Osteoblast (primary cell): ENCODE measurements around the gene SHANK3. TPM values are rescaled to one million over a fixed set of nuclear protein-coding genes. Genes with fewer than 3 reads are reported as not detected.

Experiments used
- DNase-seq: peaks from one replicate; pipeline ENCODE4 v3.0.0; 2011; ENCODE audit warnings: low spot score, mixed read lengths; ENCODE audit not compliant: insufficient read length; ENCODE audit errors: missing footprints
- H2AFZ ChIP-seq: 2 replicates; pipeline ENCODE4 v1.6.0; 2011; ENCODE audit warnings: mild to moderate bottlenecking, low read length
- H3K27ac ChIP-seq: 2 replicates; pipeline ENCODE4 v1.5.1; 2011; ENCODE audit warnings: mild to moderate bottlenecking, low read depth, low read length, moderate library complexity
- H3K27me3 ChIP-seq: 2 replicates; pipeline ENCODE4 v1.6.0; 2012; ENCODE audit warnings: mild to moderate bottlenecking, control low read depth, inconsistent platforms, low read length, moderate library complexity; ENCODE audit not compliant: insufficient read depth
- H3K36me3 ChIP-seq: 2 replicates; pipeline ENCODE4 v1.5.1; 2011; ENCODE audit warnings: mild to moderate bottlenecking, low read length, control low read depth, moderate library complexity; ENCODE audit not compliant: insufficient read depth
- H3K4me1 ChIP-seq: 2 replicates; pipeline ENCODE4 v1.5.1; 2011; ENCODE audit warnings: mild to moderate bottlenecking, low read length, control low read depth, moderate library complexity; ENCODE audit not compliant: insufficient read depth
- H3K4me2 ChIP-seq: 2 replicates; pipeline ENCODE4 v1.6.0; 2011; ENCODE audit warnings: mild to moderate bottlenecking, low read length; ENCODE audit not compliant: insufficient read depth
- H3K4me3 ChIP-seq: fragments of 200-600 bp; sonication (generic); 3 replicates; pipeline ENCODE4 v1.5.1; 2012; ENCODE audit warnings: mild to moderate bottlenecking, low read length, inconsistent platforms; ENCODE audit not compliant: insufficient read depth
- H3K79me2 ChIP-seq: 2 replicates; pipeline ENCODE4 v1.6.0; 2012; ENCODE audit warnings: mild to moderate bottlenecking, low read length, control low read depth, inconsistent platforms; ENCODE audit not compliant: insufficient read depth
- H3K9me3 ChIP-seq: 2 replicates; pipeline ENCODE4 v1.5.1; 2011; ENCODE audit warnings: low read depth, low read length, control low read depth
- H4K20me1 ChIP-seq: 2 replicates; pipeline ENCODE4 v1.6.0; 2012; ENCODE audit warnings: mild to moderate bottlenecking, low read length, control low read depth; ENCODE audit not compliant: insufficient read depth
- CTCF ChIP-seq: IDR thresholded peaks from 2 replicates; pipeline ENCODE4 v1.5.1; 2011; ENCODE audit warnings: mild to moderate bottlenecking, low read depth, low read length, moderate library complexity; ENCODE audit errors: extremely low read depth
- total RNA-seq: library from RNA; depleted of rRNA; stranded (reverse); fragments of >200 nt; gene quantifications from 2 replicates; pipeline ENCODE4 v1.2.3, GENCODE V29; 2012

The SHANK3 gene
- total RNA-seq = 0.36 and 0.59 TPM in 2 replicates

- Histone ChIP-seq H3K4me2 (no peak within 1 kb of the TSS), H3K36me3 (no peaks in the 10 kb centered on the region), H3K4me3 (no peak within 1 kb of the TSS), H3K4me1 (no peaks in the 10 kb centered on the region), H3K79me2 (no peaks in the 10 kb centered on the region), H2AFZ (no peak within 1 kb of the TSS), H3K9me3 (no peaks in the 10 kb centered on the region), H4K20me1 (no peaks in the 10 kb centered on the region), H3K27ac (no peak within 1 kb of the TSS), H3K27me3 (peaks cover 40% of the 10 kb centered on the region)
- TF ChIP-seq CTCF = no peak
- DNase-seq = peak; percentile 69
Observed at GRCh38 chr22:50672471-50673230, at the start of gene SHANK3. TSS of gene SHANK3 (plus strand) at chr22:50672823.

GRCh38 chr22:50624347-50625130 is 48.1 kb upstream of the SHANK3 start:
- TF ChIP-seq CTCF = no peak

GRCh38 chr22:50625131-50625567 is 47.5 kb upstream of the SHANK3 start:
- peaks cover 24% of the 10 kb centered on the region for H3K4me1 ChIP-seq
- H3K79me2 ChIP-seq = peaks cover 5% of the 10 kb centered on the region
- H3K27me3 ChIP-seq = peaks cover 12% of the 10 kb centered on the region
- H3K27ac ChIP-seq = no peak overlapping the region
- H3K9me3 ChIP-seq = no peaks in the 10 kb centered on the region
- no peak for TF ChIP-seq CTCF
- H4K20me1 ChIP-seq = peaks cover 3% of the 10 kb centered on the region
- peak; percentile 43 for DNase-seq
- no peak overlapping the region for H3K4me3 ChIP-seq
- no peak overlapping the region for H3K4me2 ChIP-seq
- H3K36me3 ChIP-seq = no peaks in the 10 kb centered on the region
- H2AFZ ChIP-seq = no peak overlapping the region

More at GRCh38 chr22:50624347-50625130, 48.1 kb upstream of the SHANK3 start:
- no peaks in the 10 kb centered on the region for H3K9me3 ChIP-seq
- no peak for DNase-seq
- no peak overlapping the region for H3K4me2 ChIP-seq
- H3K4me1 ChIP-seq = peaks cover 24% of the 10 kb centered on the region
- H2AFZ ChIP-seq = no peak overlapping the region
- H3K27me3 ChIP-seq = peaks cover 17% of the 10 kb centered on the region
- H4K20me1 ChIP-seq = peaks cover 3% of the 10 kb centered on the region
- H3K4me3 ChIP-seq = no peak overlapping the region
- H3K79me2 ChIP-seq = peaks cover 5% of the 10 kb centered on the region
- no peak overlapping the region for H3K27ac ChIP-seq
- no peaks in the 10 kb centered on the region for H3K36me3 ChIP-seq
